ENCODE measurements around the gene PPP2R2C.

PPP2R2C gene

GRCh38 chr4:6404611-6405396, 67.6 kb downstream of the PPP2R2C start:
- no peaks in the 10 kb centered on the region for H3K9me3 Mint-ChIP-seq
- peaks cover 70% of the 10 kb centered on the region for H3K27me3 Mint-ChIP-seq
- H3K27ac Mint-ChIP-seq, result no peak overlapping the region
- DNase-seq, result no peak
- CTCF ChIA-PET, result interaction anchor here (0.6 to 1.6 kb wide), 2 partner anchors 73 to 74 kb away, joined by 3 read pairs; no protein-coding TSS in a partner anchor
- H3K36me3 Mint-ChIP-seq, result no peaks in the 10 kb centered on the region
- H3K4me3 Mint-ChIP-seq, result no peak overlapping the region
- H3K4me1 Mint-ChIP-seq, result peaks cover 14% of the 10 kb centered on the region

GRCh38 chr4:6403400-6403685, 69.1 kb downstream of the PPP2R2C start:
- H3K4me1 Mint-ChIP-seq, result peaks cover 14% of the 10 kb centered on the region
- DNase-seq, result no peak
- H3K27me3 Mint-ChIP-seq, result peaks cover 72% of the 10 kb centered on the region
- no peak overlapping the region for H3K4me3 Mint-ChIP-seq
- no peak overlapping the region for H3K27ac Mint-ChIP-seq
- no peaks in the 10 kb centered on the region for H3K36me3 Mint-ChIP-seq
- no peaks in the 10 kb centered on the region for H3K9me3 Mint-ChIP-seq
- CTCF ChIA-PET, result interaction anchor here (1.0 kb wide), 1 partner anchor 23 kb away, joined by 3 read pairs; no protein-coding TSS in a partner anchor

- H3K4me3 Mint-ChIP-seq, result no peak overlapping the region
- peaks cover 14% of the 10 kb centered on the region for H3K4me1 Mint-ChIP-seq
- DNase-seq, result no peak
- no peaks in the 10 kb centered on the region for H3K36me3 Mint-ChIP-seq
- CTCF ChIA-PET, result interaction anchor here (1.0 kb wide), 1 partner anchor 24 kb away, joined by 3 read pairs; no protein-coding TSS in a partner anchor
- peaks cover 68% of the 10 kb centered on the region for H3K27me3 Mint-ChIP-seq
- H3K27ac Mint-ChIP-seq, result no peak overlapping the region
- no peaks in the 10 kb centered on the region for H3K9me3 Mint-ChIP-seq
These were observed 69.6 kb downstream of the PPP2R2C start for GRCh38 chr4:6402566-6403399.

- no peak overlapping the region for H3K27ac Mint-ChIP-seq
- CTCF ChIA-PET, result no interaction called here
- H3K4me1 Mint-ChIP-seq, result peaks cover 14% of the 10 kb centered on the region
- H3K36me3 Mint-ChIP-seq, result no peaks in the 10 kb centered on the region
- peaks cover 66% of the 10 kb centered on the region for H3K27me3 Mint-ChIP-seq
- no peaks in the 10 kb centered on the region for H3K9me3 Mint-ChIP-seq
- no peak for DNase-seq
- H3K4me3 Mint-ChIP-seq, result no peak overlapping the region
These were observed 70.6 kb downstream of the PPP2R2C start for GRCh38 chr4:6401797-6402196.

- no peaks in the 10 kb centered on the region for H3K9me3 Mint-ChIP-seq
- CTCF ChIA-PET, result no interaction called here
These were observed 75.6 kb downstream of the PPP2R2C start for GRCh38 chr4:6396696-6397236.

GRCh38 chr4:6395466-6396228, 76.8 kb downstream of the PPP2R2C start:
- H3K9me3 Mint-ChIP-seq, result no peaks in the 10 kb centered on the region
- no peak overlapping the region for H3K27ac Mint-ChIP-seq
- no peaks in the 10 kb centered on the region for H3K4me1 Mint-ChIP-seq
- CTCF ChIA-PET, result no interaction called here
- no peak for DNase-seq
- no peaks in the 10 kb centered on the region for H3K36me3 Mint-ChIP-seq
- no peak overlapping the region for H3K4me3 Mint-ChIP-seq
- H3K27me3 Mint-ChIP-seq, result peaks cover 13% of the 10 kb centered on the region

More at GRCh38 chr4:6396696-6397236, 75.6 kb downstream of the PPP2R2C start:
- H3K27ac Mint-ChIP-seq, result no peak overlapping the region
- no peaks in the 10 kb centered on the region for H3K36me3 Mint-ChIP-seq
- H3K27me3 Mint-ChIP-seq, result peaks cover 23% of the 10 kb centered on the region
- DNase-seq, result no peak
- H3K4me3 Mint-ChIP-seq, result no peak overlapping the region
- H3K4me1 Mint-ChIP-seq, result no peaks in the 10 kb centered on the region

- no peaks in the 10 kb centered on the region for H3K9me3 Mint-ChIP-seq
- CTCF ChIA-PET, result no interaction called here
- H3K27ac Mint-ChIP-seq, result no peak overlapping the region
- no peaks in the 10 kb centered on the region for H3K4me1 Mint-ChIP-seq
- no peak overlapping the region for H3K4me3 Mint-ChIP-seq
- H3K36me3 Mint-ChIP-seq, result no peaks in the 10 kb centered on the region
- DNase-seq, result no peak
- H3K27me3 Mint-ChIP-seq, result peaks cover 13% of the 10 kb centered on the region
These were observed 77.7 kb downstream of the PPP2R2C start for GRCh38 chr4:6394671-6395081.

GRCh38 chr4:6393544-6394475, 78.6 kb downstream of the PPP2R2C start:
- no peak overlapping the region for H3K27ac Mint-ChIP-seq
- H3K27me3 Mint-ChIP-seq, result peaks cover 18% of the 10 kb centered on the region
- DNase-seq, result no peak
- CTCF ChIA-PET, result interaction anchor here (0.5 kb wide), 1 partner anchor 62 kb away, joined by 3 read pairs; no protein-coding TSS in a partner anchor
- H3K4me3 Mint-ChIP-seq, result no peak overlapping the region
- no peaks in the 10 kb centered on the region for H3K9me3 Mint-ChIP-seq
- no peaks in the 10 kb centered on the region for H3K4me1 Mint-ChIP-seq
- no peaks in the 10 kb centered on the region for H3K36me3 Mint-ChIP-seq

GRCh38 chr4:6393066-6393465, 79.3 kb downstream of the PPP2R2C start:
- no peaks in the 10 kb centered on the region for H3K4me1 Mint-ChIP-seq
- H3K4me3 Mint-ChIP-seq, result no peak overlapping the region
- peaks cover 21% of the 10 kb centered on the region for H3K27me3 Mint-ChIP-seq
- H3K27ac Mint-ChIP-seq, result no peak overlapping the region
- no peaks in the 10 kb centered on the region for H3K36me3 Mint-ChIP-seq
- no peaks in the 10 kb centered on the region for H3K9me3 Mint-ChIP-seq
- CTCF ChIA-PET, result no interaction called here
- DNase-seq, result no peak

- Mint-ChIP-seq H3K36me3 (no peaks in the 10 kb centered on the region), H3K4me3 (no peak overlapping the region)
- CTCF ChIA-PET, result no interaction called here
These were observed 80.0 kb downstream of the PPP2R2C start for GRCh38 chr4:6392407-6392806.

GRCh38 chr4:6391852-6392188, 80.6 kb downstream of the PPP2R2C start:
- H3K4me3 Mint-ChIP-seq, result no peak overlapping the region
- H3K9me3 Mint-ChIP-seq, result no peaks in the 10 kb centered on the region
- peaks cover 28% of the 10 kb centered on the region for H3K27me3 Mint-ChIP-seq
- H3K36me3 Mint-ChIP-seq, result no peaks in the 10 kb centered on the region
- H3K27ac Mint-ChIP-seq, result no peak overlapping the region
- no peaks in the 10 kb centered on the region for H3K4me1 Mint-ChIP-seq
- CTCF ChIA-PET, result no interaction called here
- DNase-seq, result no peak

More at GRCh38 chr4:6392407-6392806, 80.0 kb downstream of the PPP2R2C start:
- no peak overlapping the region for H3K27ac Mint-ChIP-seq
- DNase-seq, result no peak
- no peaks in the 10 kb centered on the region for H3K9me3 Mint-ChIP-seq
- no peaks in the 10 kb centered on the region for H3K4me1 Mint-ChIP-seq
- H3K27me3 Mint-ChIP-seq, result peaks cover 28% of the 10 kb centered on the region

GRCh38 chr4:6391186-6391851, 81.1 kb downstream of the PPP2R2C start:
- no peaks in the 10 kb centered on the region for H3K4me1 Mint-ChIP-seq
- H3K27me3 Mint-ChIP-seq, result peaks cover 29% of the 10 kb centered on the region
- no peak overlapping the region for H3K4me3 Mint-ChIP-seq
- no peak for DNase-seq
- H3K36me3 Mint-ChIP-seq, result no peaks in the 10 kb centered on the region
- no peak overlapping the region for H3K27ac Mint-ChIP-seq
- CTCF ChIA-PET, result no interaction called here
- no peaks in the 10 kb centered on the region for H3K9me3 Mint-ChIP-seq

GRCh38 chr4:6390356-6390755, 82.1 kb downstream of the PPP2R2C start:
- CTCF ChIA-PET, result no interaction called here
- no peaks in the 10 kb centered on the region for H3K9me3 Mint-ChIP-seq
- no peak overlapping the region for H3K27ac Mint-ChIP-seq
- peaks cover 27% of the 10 kb centered on the region for H3K27me3 Mint-ChIP-seq
- H3K36me3 Mint-ChIP-seq, result no peaks in the 10 kb centered on the region
- no peaks in the 10 kb centered on the region for H3K4me1 Mint-ChIP-seq
- no peak overlapping the region for H3K4me3 Mint-ChIP-seq
- no peak for DNase-seq

All from activated naive CD4-positive, alpha-beta T cell treated with anti-CD3 and anti-CD28 coated beads, Interleukin-2, amount 10 ng/mL, durations not matched to agents 7 days and 5 days (primary cell).